Stimulated activated CD4-positive, alpha-beta T cell treated with anti-CD3 and anti-CD28 coated beads, Interleukin-15, amount 100 ng/mL, for 1 hour (primary cell): Measurements from ENCODE around the gene CFAP97.
A peak's percentile ranks its signal among the peaks of the same experiment; 100 is the strongest.
"Not testable (repeated sequence)": the region's sequence is repeated elsewhere in the genome, so short reads cannot be mapped to it uniquely, and the experiment has no call there.

Source experiments
- DNase-seq, 2 donors: peaks; one replicate each; pipeline ENCODE4 v3.0.0-alpha.2; 2020; ENCODE audit warnings: low read depth in 1 of 2, low spot score in 1 of 2

CFAP97 gene

GRCh38 chr4:185201977-185202962, 1.5 kb downstream of the CFAP97 start:
- DNase-seq = no peak

GRCh38 chr4:185198189-185198588, 5.6 kb downstream of the CFAP97 start:
- DNase-seq = not testable (repeated sequence)

DNA sequence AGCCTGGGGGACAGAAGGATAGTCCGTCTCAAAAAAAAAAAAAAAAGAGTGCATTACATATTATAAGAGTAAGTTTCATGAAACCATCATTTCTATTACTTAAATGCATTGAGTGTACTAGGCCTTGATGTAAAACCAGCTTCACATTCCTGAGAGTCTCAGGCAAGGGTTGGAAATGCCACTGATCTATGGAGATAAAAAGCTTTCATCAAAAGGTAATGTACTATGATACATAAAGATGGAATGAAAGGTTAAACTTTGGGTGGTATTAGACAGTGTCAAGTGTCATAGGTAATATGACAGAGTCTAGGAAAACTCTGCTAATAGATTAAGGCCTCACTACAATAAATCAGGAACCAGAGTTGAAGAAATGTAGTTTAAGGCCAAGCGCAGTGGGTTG, 7.4 kb downstream of the CFAP97 start:
- no peak for DNase-seq

DNA sequence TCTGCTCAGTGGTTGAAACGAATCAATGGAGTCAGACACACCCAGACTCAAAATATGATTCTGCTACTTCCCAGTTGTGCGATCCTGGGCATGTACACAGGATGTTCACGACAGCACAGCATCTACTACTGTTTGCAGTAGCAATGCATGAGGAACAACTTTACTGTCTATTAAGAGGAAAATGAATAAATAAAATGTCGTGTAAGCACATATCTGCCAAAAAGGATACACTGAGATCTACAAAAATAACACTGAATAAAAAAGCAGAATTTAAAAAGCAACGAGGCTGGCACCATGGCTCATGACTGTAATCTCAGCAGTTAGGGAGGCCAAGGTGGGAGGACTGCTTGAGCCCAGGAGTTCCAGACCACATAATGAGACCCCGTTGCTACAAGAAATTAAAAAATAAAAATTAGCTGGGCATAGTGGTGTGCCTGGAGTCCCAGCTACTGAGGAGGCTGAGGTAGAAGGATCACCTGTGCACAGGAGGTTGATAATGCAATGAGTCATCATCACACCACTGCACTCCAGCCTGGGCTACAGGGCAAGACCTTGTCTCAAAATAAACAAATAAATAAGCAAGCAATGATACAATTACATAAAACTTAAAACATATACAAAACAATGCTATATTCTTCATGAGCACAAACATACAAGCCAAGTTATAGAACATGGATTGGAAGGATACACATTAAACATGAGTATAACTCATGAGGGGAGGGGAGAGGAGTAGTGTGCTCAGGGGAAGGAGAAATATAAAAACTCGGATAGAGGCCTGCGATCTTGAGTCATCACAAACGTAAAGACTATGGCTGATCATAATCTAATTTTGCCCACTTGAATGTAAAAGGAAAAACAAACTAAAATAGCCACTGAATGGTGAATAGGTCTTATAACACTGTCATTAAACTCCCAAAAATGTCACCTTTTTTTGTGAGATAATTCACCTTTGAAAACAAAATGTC, 8.6 kb downstream of the CFAP97 start:
- no peak for DNase-seq

DNA sequence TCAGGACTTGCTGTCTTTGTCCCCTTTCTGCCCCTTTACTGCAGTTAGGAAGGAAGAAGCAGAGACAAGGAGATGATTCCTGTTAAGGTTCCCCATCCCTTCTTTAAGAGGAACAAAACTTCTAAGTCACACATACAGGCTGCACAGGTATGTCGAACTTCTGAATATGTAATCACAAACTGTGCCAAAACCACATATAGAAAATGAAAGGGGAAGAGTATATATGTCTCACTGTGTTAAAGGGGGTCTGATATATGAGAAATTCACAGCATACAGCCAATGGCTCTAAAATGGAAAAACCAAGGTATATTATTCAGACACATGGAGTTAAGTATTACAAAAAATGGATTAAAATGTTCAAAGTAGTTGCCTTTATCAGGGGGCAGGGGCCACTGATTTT, 11.7 kb downstream of the CFAP97 start:
- no peak for DNase-seq

- no peak for DNase-seq
These were observed 13.4 kb downstream of the CFAP97 start for GRCh38 chr4:185190306-185190856.

DNA sequence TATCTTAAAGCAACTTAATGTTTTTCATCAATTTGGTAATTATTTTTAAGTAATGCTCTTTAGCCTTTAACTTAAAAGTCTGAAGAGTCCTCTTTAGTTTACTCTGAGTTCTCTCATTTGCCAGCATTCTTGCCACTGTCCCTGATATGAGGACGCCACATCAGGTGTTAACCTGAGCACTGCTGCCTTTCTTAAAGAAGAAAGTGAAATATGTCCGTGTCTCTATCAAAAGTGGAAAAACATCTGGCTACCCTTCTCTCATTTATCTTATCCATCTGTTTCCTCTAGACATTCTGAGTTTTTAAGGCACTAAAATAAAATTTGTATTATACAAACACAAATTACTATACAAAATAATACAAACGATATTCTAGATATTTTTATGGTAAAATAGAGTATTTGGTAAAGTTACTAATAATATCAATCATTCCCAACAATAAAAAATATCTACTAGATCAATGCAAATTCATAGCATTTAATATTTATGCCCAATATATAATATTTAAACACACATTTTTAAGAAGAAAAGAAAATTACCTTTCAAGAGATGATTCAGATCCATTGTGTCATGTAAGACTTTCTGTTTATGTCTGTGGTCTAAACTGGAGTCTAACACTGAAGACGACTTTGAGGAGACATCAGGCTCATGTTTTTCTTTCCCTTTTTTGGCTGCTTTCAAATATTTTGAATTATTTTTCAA, 14.0 kb downstream of the CFAP97 start:
- DNase-seq = no peak

GRCh38 chr4:185186769-185187168, 17.0 kb downstream of the CFAP97 start:
- no peak for DNase-seq

- peak; percentile 19 to 39 for DNase-seq
These were observed 20.0 kb downstream of the CFAP97 start for GRCh38 chr4:185183622-185184281.

GRCh38 chr4:185182239-185182638, 21.6 kb downstream of the CFAP97 start:
- no peak for DNase-seq

DNA sequence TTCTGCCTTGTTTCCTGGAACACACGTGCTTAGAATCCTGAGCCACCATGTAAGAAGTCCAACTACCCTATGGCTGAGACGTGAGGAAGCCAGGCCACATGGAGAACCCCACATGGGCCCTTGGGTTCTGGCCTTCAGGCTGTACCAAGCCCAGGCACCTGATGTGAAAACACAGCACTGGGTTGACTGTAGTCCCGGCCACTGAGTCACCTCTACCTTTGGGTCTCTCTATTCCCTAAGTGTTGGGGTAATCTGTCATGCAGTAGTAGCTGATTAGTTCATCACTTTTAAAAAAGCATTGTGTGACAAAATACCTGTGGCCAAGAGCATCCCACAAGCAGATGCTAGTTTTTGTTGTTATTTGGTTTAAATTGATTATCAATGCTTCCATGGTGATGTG, 24.3 kb downstream of the CFAP97 start:
- DNase-seq = no peak

- DNase-seq = no peak
These were observed 32.3 kb downstream of the CFAP97 start for GRCh38 chr4:185171373-185172071.

DNA sequence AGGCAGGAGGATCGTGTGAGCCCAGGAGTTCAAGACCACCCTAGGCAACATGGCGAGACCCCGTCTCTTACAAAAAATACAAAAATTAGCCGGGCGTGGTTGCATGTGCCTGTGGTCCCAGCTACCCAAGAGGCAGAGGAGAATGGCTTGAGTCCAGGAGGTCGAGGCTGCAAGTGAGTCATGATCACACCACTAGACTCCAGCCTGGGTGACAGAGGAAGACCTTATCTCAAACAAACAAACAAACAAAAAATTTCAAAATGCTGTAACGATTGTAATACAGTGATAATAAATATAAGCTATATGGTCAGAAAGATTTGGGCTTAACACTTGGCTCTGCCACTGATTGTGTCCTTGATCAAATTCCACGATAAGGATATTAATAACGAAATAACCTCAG, 36.6 kb downstream of the CFAP97 start:
- DNase-seq = no peak

- no peak for DNase-seq
These were observed 38.2 kb downstream of the CFAP97 start for GRCh38 chr4:185165605-185166063.

GRCh38 chr4:185151296-185151695, 52.5 kb downstream of the CFAP97 start:
- DNase-seq = no peak

GRCh38 chr4:185149392-185149791, 54.4 kb downstream of the CFAP97 start:
- DNase-seq = no peak

DNA sequence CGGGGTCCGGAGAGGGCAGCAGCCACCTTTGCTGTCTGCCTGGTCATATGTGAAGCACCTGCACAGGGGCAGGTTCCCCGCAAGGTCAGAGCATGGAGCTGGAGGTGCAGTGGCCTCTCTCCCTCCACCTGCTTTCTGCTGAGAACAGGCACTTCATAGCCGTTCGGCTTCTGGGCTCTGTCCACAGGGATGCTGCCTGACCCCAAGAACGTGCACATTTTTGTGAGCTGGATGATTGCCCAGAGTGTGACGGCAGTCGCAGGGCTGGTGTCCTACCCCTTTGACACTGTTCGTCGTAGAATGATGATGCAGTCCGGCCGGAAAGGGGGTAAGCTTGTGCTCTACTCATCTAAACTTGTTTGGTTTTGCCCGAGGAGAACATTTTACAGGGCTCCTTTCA, 58.2 kb downstream of the CFAP97 start:
- no peak for DNase-seq

DNA sequence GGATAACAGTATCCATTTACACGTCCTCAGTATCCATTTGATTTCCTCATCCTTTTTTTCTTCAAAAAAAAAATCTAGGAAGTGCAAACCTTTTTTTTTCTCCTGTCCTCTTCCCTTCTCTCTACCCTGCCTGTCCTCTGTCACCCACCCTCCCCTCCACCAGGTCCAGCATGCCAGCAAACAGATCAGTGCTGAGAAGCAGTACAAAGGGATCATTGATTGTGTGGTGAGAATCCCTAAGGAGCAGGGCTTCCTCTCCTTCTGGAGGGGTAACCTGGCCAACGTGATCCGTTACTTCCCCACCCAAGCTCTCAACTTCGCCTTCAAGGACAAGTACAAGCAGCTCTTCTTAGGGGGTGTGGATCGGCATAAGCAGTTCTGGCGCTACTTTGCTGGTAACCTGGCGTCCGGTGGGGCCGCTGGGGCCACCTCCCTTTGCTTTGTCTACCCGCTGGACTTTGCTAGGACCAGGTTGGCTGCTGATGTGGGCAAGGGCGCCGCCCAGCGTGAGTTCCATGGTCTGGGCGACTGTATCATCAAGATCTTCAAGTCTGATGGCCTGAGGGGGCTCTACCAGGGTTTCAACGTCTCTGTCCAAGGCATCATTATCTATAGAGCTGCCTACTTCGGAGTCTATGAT, 59.1 kb downstream of the CFAP97 start:
- DNase-seq = no peak

DNA sequence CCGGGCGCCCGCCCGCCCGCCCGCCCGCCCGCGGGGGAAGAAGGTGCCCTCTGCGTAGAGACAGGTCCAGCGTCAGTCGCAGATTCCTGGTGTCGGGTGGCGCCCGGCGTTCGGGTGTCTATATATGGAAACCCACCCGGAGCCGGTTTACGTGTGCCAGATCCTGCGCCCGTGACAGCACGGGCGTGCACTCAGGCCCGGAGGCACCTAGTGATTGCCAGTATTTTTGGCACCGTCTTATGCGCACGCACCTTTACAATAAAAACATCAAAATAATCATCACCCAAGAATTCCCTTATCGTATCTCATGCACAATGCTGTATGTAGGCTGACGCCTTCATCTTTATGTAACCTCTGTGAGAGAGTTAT, 60.2 kb downstream of the CFAP97 start:
- DNase-seq = no peak
